GM12875 (cell line): ENCODE measurements around the gene CELF1.
A peak's percentile ranks its signal among the peaks of the same experiment; 100 is the strongest.

Experiments
- H3K4me3 ChIP-seq: one replicate; pipeline ENCODE4 v1.5.1; 2011; ENCODE audit warnings: low read depth, low read length, control low read depth
- TF ChIP-seq, protein P1 (sequence below): IDR thresholded peaks from 2 replicates; pipeline ENCODE4 v1.5.1; 2011; ENCODE audit warnings: low read depth, mild to moderate bottlenecking, control low read depth, inconsistent platforms, low read length, moderate library complexity, borderline replicate concordance; ENCODE audit not compliant: insufficient read depth

The CELF1 gene

DNA sequence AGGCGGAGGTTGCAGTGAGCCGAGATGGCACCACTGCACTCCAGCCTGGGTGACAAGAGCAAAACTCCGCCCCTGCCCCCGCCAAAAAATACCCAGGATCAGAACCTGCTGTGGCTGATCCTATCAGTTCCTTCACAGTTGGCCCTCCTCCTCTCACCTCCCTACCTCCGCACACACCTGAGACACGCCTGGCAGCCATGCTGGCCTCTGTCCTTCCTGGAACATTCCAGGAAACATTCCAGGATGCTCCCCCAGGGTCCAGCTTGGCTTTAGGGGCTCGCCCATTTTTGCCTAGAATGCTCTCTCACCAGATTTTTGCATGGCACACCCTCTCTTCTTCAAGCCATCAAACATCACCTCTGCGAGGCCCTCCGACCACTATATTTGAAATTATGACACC is 106.1 kb downstream of the CELF1 start:
- no peak overlapping the region for H3K4me3 ChIP-seq
- TF ChIP-seq, protein P1, sequence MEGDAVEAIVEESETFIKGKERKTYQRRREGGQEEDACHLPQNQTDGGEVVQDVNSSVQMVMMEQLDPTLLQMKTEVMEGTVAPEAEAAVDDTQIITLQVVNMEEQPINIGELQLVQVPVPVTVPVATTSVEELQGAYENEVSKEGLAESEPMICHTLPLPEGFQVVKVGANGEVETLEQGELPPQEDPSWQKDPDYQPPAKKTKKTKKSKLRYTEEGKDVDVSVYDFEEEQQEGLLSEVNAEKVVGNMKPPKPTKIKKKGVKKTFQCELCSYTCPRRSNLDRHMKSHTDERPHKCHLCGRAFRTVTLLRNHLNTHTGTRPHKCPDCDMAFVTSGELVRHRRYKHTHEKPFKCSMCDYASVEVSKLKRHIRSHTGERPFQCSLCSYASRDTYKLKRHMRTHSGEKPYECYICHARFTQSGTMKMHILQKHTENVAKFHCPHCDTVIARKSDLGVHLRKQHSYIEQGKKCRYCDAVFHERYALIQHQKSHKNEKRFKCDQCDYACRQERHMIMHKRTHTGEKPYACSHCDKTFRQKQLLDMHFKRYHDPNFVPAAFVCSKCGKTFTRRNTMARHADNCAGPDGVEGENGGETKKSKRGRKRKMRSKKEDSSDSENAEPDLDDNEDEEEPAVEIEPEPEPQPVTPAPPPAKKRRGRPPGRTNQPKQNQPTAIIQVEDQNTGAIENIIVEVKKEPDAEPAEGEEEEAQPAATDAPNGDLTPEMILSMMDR: no peak

GRCh38 chr11:47445840-47446239 is 107.1 kb downstream of the CELF1 start:
- H3K4me3 ChIP-seq: no peak overlapping the region
- TF ChIP-seq, protein P1: no peak

DNA sequence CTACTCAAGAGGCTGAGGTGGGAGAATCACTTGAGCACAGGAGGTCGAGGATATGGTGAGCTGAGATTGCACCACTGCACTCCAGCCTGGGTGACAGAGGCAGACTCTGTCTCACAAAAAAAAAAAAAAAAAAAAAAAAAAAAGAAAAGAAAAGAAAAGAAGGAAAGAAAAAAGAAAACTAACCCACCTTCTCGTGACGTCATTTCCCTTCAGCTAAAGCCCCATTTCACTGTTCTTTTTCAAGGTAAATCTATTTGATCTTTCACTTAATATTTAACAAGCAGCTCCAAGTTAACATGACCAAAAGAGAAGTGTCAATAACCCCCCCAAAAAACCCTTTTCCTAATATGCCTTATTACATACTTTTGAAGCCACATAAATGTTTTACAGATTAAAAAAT is 109.1 kb downstream of the CELF1 start:
- H3K4me3 ChIP-seq: no peak overlapping the region
- TF ChIP-seq, protein P1: no peak

DNA sequence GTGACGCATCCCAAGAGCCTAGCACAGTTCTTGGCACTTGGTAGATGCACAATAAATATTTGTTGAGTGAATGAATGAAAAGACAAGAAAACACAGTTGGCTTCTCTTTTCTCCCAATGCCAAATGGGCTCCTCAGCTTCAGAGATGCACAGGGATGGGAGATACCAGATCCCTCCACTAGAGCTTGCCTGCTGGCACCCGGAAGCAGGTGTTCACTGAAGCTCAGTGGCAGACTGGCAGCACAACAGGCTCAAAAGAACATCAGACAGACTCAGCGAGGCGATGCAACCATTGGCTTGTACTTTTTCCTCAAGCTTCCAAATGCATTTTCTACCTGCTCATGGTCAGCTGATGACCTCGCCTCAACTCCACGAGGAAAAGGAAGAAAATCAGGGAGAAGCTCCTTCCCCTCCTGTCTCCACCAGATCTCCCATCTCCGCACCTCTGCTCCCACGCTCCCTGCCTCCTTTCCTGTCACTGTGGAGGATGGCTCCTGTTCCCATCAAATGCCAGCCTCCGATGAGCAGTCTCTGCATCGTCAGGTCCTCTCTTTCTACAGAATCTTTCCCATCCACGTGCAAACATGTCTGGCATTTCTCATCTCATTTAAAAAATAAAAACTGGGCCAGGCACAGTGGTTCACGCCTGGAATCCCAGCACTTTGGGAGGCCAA is 109.8 kb downstream of the CELF1 start:
- TF ChIP-seq, protein P1: 0 out of 2 replicates have a peak, but pooled peaks have one; percentile 8
- H3K4me3 ChIP-seq: no peak overlapping the region

- H3K4me3 ChIP-seq: no peak overlapping the region
- TF ChIP-seq, protein P1: no peak
These were observed 110.4 kb downstream of the CELF1 start for GRCh38 chr11:47442514-47442913.

- TF ChIP-seq, protein P1: no peak
- H3K4me3 ChIP-seq: no peak overlapping the region
These were observed 111.5 kb downstream of the CELF1 start for GRCh38 chr11:47441421-47441820.

DNA sequence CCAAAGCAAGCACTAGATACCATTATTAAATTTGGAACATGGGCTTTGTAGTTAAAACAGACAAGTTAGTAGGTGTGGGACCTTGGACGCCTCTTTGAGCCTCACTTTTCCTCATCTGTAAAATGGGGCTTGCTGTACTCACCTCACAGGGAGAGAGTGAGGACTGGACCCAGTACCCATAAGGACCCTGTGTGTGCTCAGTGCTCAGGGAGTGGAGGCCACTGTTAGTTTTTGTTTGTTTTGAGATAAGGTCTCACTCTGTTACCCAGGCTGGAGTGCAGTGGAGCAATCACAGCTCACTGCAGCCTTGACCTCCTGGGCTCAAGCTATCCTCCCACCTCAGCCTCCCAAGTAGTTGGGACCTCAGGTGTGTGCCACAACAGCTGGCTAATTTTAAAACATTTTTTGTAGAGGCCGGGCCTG is 112.9 kb downstream of the CELF1 start:
- H3K4me3 ChIP-seq: no peak overlapping the region
- TF ChIP-seq, protein P1: no peak
